ENCODE data around the gene MOXD1.

The MOXD1 gene

GRCh38 chr6:132246120-132246617 is 155.1 kb downstream of the MOXD1 start:
- H3K27ac ChIP-seq, result no peak overlapping the region
- ChIA-PET POLR2A (ENCODE audit: low non-redundant PET) (no interaction called here), CTCF (interaction anchor here (1.0 kb wide), 1 partner anchor 21 kb away, joined by 3 read pairs; no protein-coding TSS in a partner anchor)
- TF ChIP-seq, protein P1, sequence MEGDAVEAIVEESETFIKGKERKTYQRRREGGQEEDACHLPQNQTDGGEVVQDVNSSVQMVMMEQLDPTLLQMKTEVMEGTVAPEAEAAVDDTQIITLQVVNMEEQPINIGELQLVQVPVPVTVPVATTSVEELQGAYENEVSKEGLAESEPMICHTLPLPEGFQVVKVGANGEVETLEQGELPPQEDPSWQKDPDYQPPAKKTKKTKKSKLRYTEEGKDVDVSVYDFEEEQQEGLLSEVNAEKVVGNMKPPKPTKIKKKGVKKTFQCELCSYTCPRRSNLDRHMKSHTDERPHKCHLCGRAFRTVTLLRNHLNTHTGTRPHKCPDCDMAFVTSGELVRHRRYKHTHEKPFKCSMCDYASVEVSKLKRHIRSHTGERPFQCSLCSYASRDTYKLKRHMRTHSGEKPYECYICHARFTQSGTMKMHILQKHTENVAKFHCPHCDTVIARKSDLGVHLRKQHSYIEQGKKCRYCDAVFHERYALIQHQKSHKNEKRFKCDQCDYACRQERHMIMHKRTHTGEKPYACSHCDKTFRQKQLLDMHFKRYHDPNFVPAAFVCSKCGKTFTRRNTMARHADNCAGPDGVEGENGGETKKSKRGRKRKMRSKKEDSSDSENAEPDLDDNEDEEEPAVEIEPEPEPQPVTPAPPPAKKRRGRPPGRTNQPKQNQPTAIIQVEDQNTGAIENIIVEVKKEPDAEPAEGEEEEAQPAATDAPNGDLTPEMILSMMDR (conservative IDR thresholded peaks at IDR 0.05; ENCODE audit: low read depth), result no peak
- DNase-seq (ENCODE audit: low spot score), result no peak
